Upper lobe of left lung (tissue), 6 donors: Measurements from ENCODE around the gene H2AZ2. TPM values are rescaled to one million over a fixed set of nuclear protein-coding genes. Genes with fewer than 3 reads are reported as not detected.

ENCODE experiments used
- ATAC-seq, 2 donors: fragments of 200-7000 bp; cut with Tn5 transposase; one replicate each; pipeline ENCODE4 v1.9.1; 2022; ENCODE audit warnings: mild to moderate bottlenecking in 2 of 2, moderate library complexity in 2 of 2; ENCODE audit not compliant: low FRiP score in 2 of 2
- DNase-seq, 2 donors: peaks; one replicate each; pipeline ENCODE4 v3.0.0-alpha.2; 2019 to 2020
- H3K27ac ChIP-seq, 4 donors: fragments of 200-600 bp; sonication (generic); one replicate each; pipeline ENCODE4 v1.5.1; 2016 to 2019
- H3K27me3 ChIP-seq, 4 donors: fragments of 200-600 bp; sonication (generic); one replicate each; pipeline ENCODE4 v1.5.1; 2017 to 2019
- H3K36me3 ChIP-seq, 4 donors: fragments of 200-600 bp; sonication (generic); one replicate each; pipeline ENCODE4 v1.5.1; 2016 to 2019
- H3K4me1 ChIP-seq, 4 donors: fragments of 200-600 bp; sonication (generic); one replicate each; pipeline ENCODE4 v1.5.1; 2018 to 2019
- H3K4me3 ChIP-seq, 4 donors: fragments of 200-600 bp; sonication (generic); one replicate each; pipeline ENCODE4 v1.5.1; 2017 to 2019; ENCODE audit warnings: mild to moderate bottlenecking in 2 of 4, moderate library complexity in 1 of 4
- H3K9me3 ChIP-seq, 4 donors: fragments of 200-600 bp; sonication (generic); one replicate each; pipeline ENCODE4 v1.5.1; 2018 to 2019
- CTCF ChIP-seq, 6 experiments: fragments of 450-650 bp in 4 of 6; fragments of 200-600 bp in 2 of 6; sonication (generic) in 2 of 6; IDR thresholded peaks; one replicate each; pipeline ENCODE4 v1.5.1; 2016 to 2019; ENCODE audit warnings: antibody characterized with exemption in 6 of 6
- EP300 ChIP-seq, 4 donors: sonication (generic); formaldehyde crosslinking; IDR thresholded peaks; one replicate each; pipeline ENCODE4 v1.5.1; 2017; ENCODE audit warnings: antibody characterized with exemption in 4 of 4, control low read depth in 2 of 4
- POLR2A ChIP-seq, 4 donors: fragments of 450-650 bp; IDR thresholded peaks; one replicate each; pipeline ENCODE4 v1.5.1; 2016 to 2017; ENCODE audit warnings: antibody characterized with exemption in 4 of 4, mild to moderate bottlenecking in 2 of 4
- POLR2AphosphoS5 ChIP-seq, 2 donors: sonication (generic); formaldehyde crosslinking; IDR thresholded peaks; one replicate each; pipeline ENCODE4 v1.5.1; 2017; ENCODE audit warnings: antibody characterized with exemption in 2 of 2
- WGBS, 2 donors: methylation state at CpG; one replicate each; pipeline ENCODE4 v1.1.5; 2017 to 2018; 5-methylcytosine and 5-hydroxymethylcytosine counted together
- total RNA-seq, 6 donors: library from RNA; depleted of rRNA in 4 of 6; stranded (reverse); fragments of >200 nt in 4 of 6; gene quantifications; one replicate each; pipeline versions ENCODE4 v1.1.0 to v1.2.1, GENCODE V29; 2016 to 2021
- donor health status: DM: no; HTN: no; CAD: no; lungs with moderate emphysema.
- donor health status: DM: no; HTN: yes; CAD: no; lungs with severe emphysema.

H2AZ2 gene
- total RNA-seq, 6 donors from 2014 or later: 46.1 to 151 (median 133) TPM

- WGBS, 2 donors: 82 to 87% methylated on average over 8 of the region's 8 CpGs
- no peak for ATAC-seq
- TF ChIP-seq POLR2AphosphoS5 (IDR thresholded peaks at IDR 0.05) (no peak), CTCF (IDR thresholded peaks at IDR 0.05) (no peak), POLR2A (IDR thresholded peaks at IDR 0.05) (no peak), EP300 (IDR thresholded peaks at IDR 0.05) (no peak)
Observed at GRCh38 chr7:44854644-44855364, 6.9 kb upstream of the H2AZ2 start.

GRCh38 chr7:44853391-44853790 lies 5.5 kb upstream of the H2AZ2 start:
- H3K27ac ChIP-seq: no peak overlapping the region
- H3K4me1 ChIP-seq: peaks cover 0 to 15% (median 7%) of the 10 kb centered on the region in 4 donors
- H3K9me3 ChIP-seq: no peaks in the 10 kb centered on the region
- no peak for TF ChIP-seq CTCF (IDR thresholded peaks at IDR 0.05)
- TF ChIP-seq POLR2A (IDR thresholded peaks at IDR 0.05): no peak
- TF ChIP-seq EP300 (IDR thresholded peaks at IDR 0.05): no peak
- no peak for TF ChIP-seq POLR2AphosphoS5 (IDR thresholded peaks at IDR 0.05)
- DNase-seq (no peak), ATAC-seq (no peak)
- 83 to 91% methylated on average over 3 of the region's 3 CpGs for WGBS, 2 donors
- no peaks in the 10 kb centered on the region for H3K36me3 ChIP-seq
- no peaks in the 10 kb centered on the region for H3K27me3 ChIP-seq
- H3K4me3 ChIP-seq: no peak overlapping the region

More at GRCh38 chr7:44854644-44855364, 6.9 kb upstream of the H2AZ2 start:
- Histone ChIP-seq H3K4me3 (no peak overlapping the region), H3K27ac (no peak overlapping the region), H3K9me3 (no peaks in the 10 kb centered on the region), H3K4me1 (peaks cover 0 to 6% (median 1%) of the 10 kb centered on the region in 4 donors), H3K36me3 (no peaks in the 10 kb centered on the region), H3K27me3 (no peaks in the 10 kb centered on the region)
- DNase-seq: no peak

- ATAC-seq: no peak
- WGBS, 2 donors: 85 to 87% methylated on average over 3 of the region's 3 CpGs
Observed at GRCh38 chr7:44852590-44852989, 4.7 kb upstream of the H2AZ2 start.

DNA sequence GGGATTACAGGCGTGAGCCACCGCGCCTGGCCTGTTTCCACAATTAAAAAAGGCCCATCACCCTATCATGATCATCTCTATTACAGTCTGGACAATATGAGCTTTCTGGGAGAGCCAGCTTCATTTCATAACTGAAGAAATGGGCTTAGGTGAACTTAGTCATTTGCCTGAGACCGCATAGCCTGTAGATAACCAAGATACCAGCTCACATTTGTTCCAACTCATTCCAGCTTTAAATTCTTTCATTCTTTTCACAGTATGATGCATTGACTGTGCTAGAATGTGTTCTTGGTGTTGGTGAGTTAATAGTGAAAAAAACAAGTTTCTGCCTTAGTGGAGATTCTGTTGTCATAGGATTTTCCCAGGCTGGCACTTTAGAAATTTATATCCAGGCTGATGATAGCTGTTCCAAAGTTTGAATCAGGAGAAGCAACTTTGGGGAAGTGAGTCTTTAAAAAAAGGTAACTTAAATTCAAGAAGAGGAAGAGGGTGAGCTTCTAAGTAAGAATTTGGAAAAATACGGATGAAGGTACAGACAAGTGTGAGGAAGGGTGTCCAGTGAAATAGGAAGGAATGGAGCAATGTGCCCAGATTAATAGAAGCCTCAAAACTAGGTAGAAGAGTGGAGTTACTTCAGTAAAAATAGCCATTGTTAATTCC lies 2.1 kb upstream of the H2AZ2 start:
- H3K4me1 ChIP-seq: peaks cover 11 to 27% (median 19%) of the 10 kb centered on the region in 4 donors
- no peaks in the 10 kb centered on the region for H3K27me3 ChIP-seq
- WGBS, 2 donors: 88 to 92% methylated on average over 5 of the region's 5 CpGs
- ATAC-seq (no peak), DNase-seq (no peak)
- TF ChIP-seq POLR2AphosphoS5 (IDR thresholded peaks at IDR 0.05): no peak
- no peak for TF ChIP-seq EP300 (IDR thresholded peaks at IDR 0.05)
- TF ChIP-seq POLR2A (IDR thresholded peaks at IDR 0.05): no peak
- TF ChIP-seq CTCF (IDR thresholded peaks at IDR 0.05): no peak
- no peaks in the 10 kb centered on the region for H3K9me3 ChIP-seq
- H3K27ac ChIP-seq: no peak overlapping the region
- no peaks in the 10 kb centered on the region for H3K36me3 ChIP-seq
- H3K4me3 ChIP-seq: no peak overlapping the region

More at GRCh38 chr7:44852590-44852989, 4.7 kb upstream of the H2AZ2 start:
- no peak for TF ChIP-seq EP300 (IDR thresholded peaks at IDR 0.05)
- no peak for TF ChIP-seq POLR2A (IDR thresholded peaks at IDR 0.05)
- TF ChIP-seq CTCF (IDR thresholded peaks at IDR 0.05): no peak
- no peak for TF ChIP-seq POLR2AphosphoS5 (IDR thresholded peaks at IDR 0.05)
- no peak for DNase-seq
- H3K27ac ChIP-seq: no peak overlapping the region
- no peaks in the 10 kb centered on the region for H3K36me3 ChIP-seq
- peaks cover 0 to 15% (median 7%) of the 10 kb centered on the region in 4 donors for H3K4me1 ChIP-seq
- H3K4me3 ChIP-seq: no peak overlapping the region
- no peaks in the 10 kb centered on the region for H3K27me3 ChIP-seq
- H3K9me3 ChIP-seq: no peaks in the 10 kb centered on the region
